ENCODE data around the gene CMKLR1. TPM values are rescaled to one million over a fixed set of nuclear protein-coding genes. Genes with fewer than 3 reads are reported as not detected.

Gene CMKLR1
- total RNA-seq, 1 experiment from 2014 or later: 0.24 TPM

- Histone ChIP-seq H3K27me3 (replicated peaks; ENCODE audit: insufficient read depth, low read depth, low read length, poor library complexity) (peaks cover 28% of the 10 kb centered on the region), H3K4me1 (ENCODE audit: insufficient read depth, low read length, poor library complexity, severe bottlenecking) (no peaks in the 10 kb centered on the region), H3K9me3 (ENCODE audit: low read depth, low read length, poor library complexity, severe bottlenecking) (no peaks in the 10 kb centered on the region), H3K36me3 (ENCODE audit: insufficient read depth, low read length, poor library complexity, severe bottlenecking) (no peaks in the 10 kb centered on the region), H3K27ac (ENCODE audit: low read depth, low read length, poor library complexity, severe bottlenecking) (no peak overlapping the region), H3K4me3 (ENCODE audit: low read depth, low read length, poor library complexity, severe bottlenecking) (no peak overlapping the region)
- intact Hi-C loops (cut with micrococcal nuclease; ENCODE audit: unreplicated experiment): no loop called here
- TF ChIP-seq CTCF (conservative IDR thresholded peaks at IDR 0.05; ENCODE audit: low read depth, low read length) (no peak), EZH2 (IDR thresholded peaks at IDR 0.05; ENCODE audit: borderline replicate concordance, low read depth, low read length, poor library complexity, severe bottlenecking) (no peak)
- POLR2A ChIA-PET (ENCODE audit: low non-redundant PET): no interaction called here
- no peak for DNase-seq (ENCODE audit: low spot score)
- no TSS peak for BruUV-seq (replicated peaks)
- CTCF ChIA-PET: no interaction called here
These were observed 51.9 kb downstream of the CMKLR1 start for GRCh38 chr12:108287227-108287626.

- no TSS peak for BruUV-seq (replicated peaks)
- TF ChIP-seq EZH2 (IDR thresholded peaks at IDR 0.05; ENCODE audit: borderline replicate concordance, low read depth, low read length, poor library complexity, severe bottlenecking): no peak
- no peak for TF ChIP-seq CTCF (conservative IDR thresholded peaks at IDR 0.05; ENCODE audit: low read depth, low read length)
- POLR2A ChIA-PET (ENCODE audit: low non-redundant PET): no interaction called here
These were observed 54.1 kb downstream of the CMKLR1 start for GRCh38 chr12:108285016-108285415.

GRCh38 chr12:108284163-108284562, 54.9 kb downstream of the CMKLR1 start:
- ChIA-PET POLR2A (ENCODE audit: low non-redundant PET) (no interaction called here), CTCF (no interaction called here)
- DNase-seq (ENCODE audit: low spot score): no peak
- TF ChIP-seq EZH2 (IDR thresholded peaks at IDR 0.05; ENCODE audit: borderline replicate concordance, low read depth, low read length, poor library complexity, severe bottlenecking): no peak
- no peak for TF ChIP-seq CTCF (conservative IDR thresholded peaks at IDR 0.05; ENCODE audit: low read depth, low read length)
- no peak overlapping the region for H3K4me3 ChIP-seq (ENCODE audit: low read depth, low read length, poor library complexity, severe bottlenecking)
- no peaks in the 10 kb centered on the region for H3K9me3 ChIP-seq (ENCODE audit: low read depth, low read length, poor library complexity, severe bottlenecking)
- intact Hi-C loops (cut with micrococcal nuclease; ENCODE audit: unreplicated experiment): no loop called here
- H3K27me3 ChIP-seq (replicated peaks; ENCODE audit: insufficient read depth, low read depth, low read length, poor library complexity): peaks cover 20% of the 10 kb centered on the region
- no peak overlapping the region for H3K27ac ChIP-seq (ENCODE audit: low read depth, low read length, poor library complexity, severe bottlenecking)
- H3K36me3 ChIP-seq (ENCODE audit: insufficient read depth, low read length, poor library complexity, severe bottlenecking): no peaks in the 10 kb centered on the region
- H3K4me1 ChIP-seq (ENCODE audit: insufficient read depth, low read length, poor library complexity, severe bottlenecking): no peaks in the 10 kb centered on the region
- BruUV-seq (replicated peaks): no TSS peak

More at GRCh38 chr12:108285016-108285415, 54.1 kb downstream of the CMKLR1 start:
- Histone ChIP-seq H3K9me3 (ENCODE audit: low read depth, low read length, poor library complexity, severe bottlenecking) (no peaks in the 10 kb centered on the region), H3K27me3 (replicated peaks; ENCODE audit: insufficient read depth, low read depth, low read length, poor library complexity) (peaks cover 22% of the 10 kb centered on the region), H3K4me1 (ENCODE audit: insufficient read depth, low read length, poor library complexity, severe bottlenecking) (no peaks in the 10 kb centered on the region), H3K36me3 (ENCODE audit: insufficient read depth, low read length, poor library complexity, severe bottlenecking) (no peaks in the 10 kb centered on the region), H3K4me3 (ENCODE audit: low read depth, low read length, poor library complexity, severe bottlenecking) (no peak overlapping the region), H3K27ac (ENCODE audit: low read depth, low read length, poor library complexity, severe bottlenecking) (no peak overlapping the region)
- CTCF ChIA-PET: no interaction called here
- intact Hi-C loops (cut with micrococcal nuclease; ENCODE audit: unreplicated experiment): no loop called here
- no peak for DNase-seq (ENCODE audit: low spot score)

All from A673 (cell line).